Left ventricle myocardium inferior (tissue), 1 donor: ENCODE results near the gene TTC6. TPM values are rescaled to one million over a fixed set of nuclear protein-coding genes. Genes with fewer than 3 reads are reported as not detected.

ENCODE experiments used
- DNase-seq: peaks from one replicate; pipeline ENCODE4 v3.0.0-alpha.2; 2020
- H3K27ac ChIP-seq: fragments of 200-600 bp; replicated peaks from 2 replicates; pipeline ENCODE4 v1.8.0; 2021
- H3K27me3 ChIP-seq: fragments of 200-600 bp; 2 replicates; pipeline ENCODE4 v1.8.0; 2021; ENCODE audit warnings: low read depth
- H3K36me3 ChIP-seq: fragments of 200-600 bp; 2 replicates; pipeline ENCODE4 v1.8.0; 2021
- H3K4me1 ChIP-seq: fragments of 200-600 bp; 2 replicates; pipeline ENCODE4 v1.8.0; 2021
- H3K4me3 ChIP-seq: fragments of 200-600 bp; 2 replicates; pipeline ENCODE4 v1.8.0; 2021; ENCODE audit warnings: mild to moderate bottlenecking, moderate library complexity
- H3K9me3 ChIP-seq: fragments of 200-600 bp; replicated peaks from 2 replicates; pipeline ENCODE4 v1.8.0; 2021
- intact Hi-C: fragments of 100-400 bp; cut with micrococcal nuclease; formaldehyde crosslinking; loops from one replicate; pipeline ENCODE4 v1.11.0; 2022
- total RNA-seq: library from RNA; stranded (reverse); fragmentation: NEBNext Ultra II Directional; extraction: Animal tissue kit (Norgen Biotek cat#: 25700); gene quantifications from one replicate; pipeline ENCODE4 v1.2.1, GENCODE V29; 2021
- TF ChIP-seq, protein P1 (sequence below): fragments of 200-600 bp; IDR thresholded peaks from 2 replicates; pipeline ENCODE4 v1.8.0; 2021; ENCODE audit warnings: antibody characterized with exemption, mild to moderate bottlenecking, borderline replicate concordance
- donor health status: DM: no; HTN: yes; CAD: no; lungs with severe emphysema.

Gene TTC6
- total RNA-seq, 1 donor from 2014 or later: not detected

DNA sequence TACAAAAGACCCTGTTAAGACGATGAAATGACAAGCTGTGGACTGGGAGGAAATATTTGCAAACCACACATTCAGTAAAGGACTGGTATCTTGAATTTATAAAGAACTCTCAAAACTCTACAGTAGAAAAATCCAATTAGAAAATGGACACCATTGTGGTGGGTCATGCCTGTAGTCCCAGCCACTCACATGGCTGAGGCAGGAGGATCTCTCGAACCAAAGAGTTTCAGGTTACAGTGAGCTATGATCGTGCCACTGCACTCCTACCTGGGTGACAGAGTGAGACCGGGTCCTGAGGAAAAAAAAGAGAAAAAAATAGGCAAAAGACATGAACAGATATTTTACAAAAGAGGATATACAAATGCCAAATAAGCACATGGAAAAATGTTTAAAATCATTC lies 41.9 kb downstream of the TTC6 start:
- no peaks in the 10 kb centered on the region for H3K36me3 ChIP-seq
- intact Hi-C loops: no loop called here
- TF ChIP-seq, protein P1, sequence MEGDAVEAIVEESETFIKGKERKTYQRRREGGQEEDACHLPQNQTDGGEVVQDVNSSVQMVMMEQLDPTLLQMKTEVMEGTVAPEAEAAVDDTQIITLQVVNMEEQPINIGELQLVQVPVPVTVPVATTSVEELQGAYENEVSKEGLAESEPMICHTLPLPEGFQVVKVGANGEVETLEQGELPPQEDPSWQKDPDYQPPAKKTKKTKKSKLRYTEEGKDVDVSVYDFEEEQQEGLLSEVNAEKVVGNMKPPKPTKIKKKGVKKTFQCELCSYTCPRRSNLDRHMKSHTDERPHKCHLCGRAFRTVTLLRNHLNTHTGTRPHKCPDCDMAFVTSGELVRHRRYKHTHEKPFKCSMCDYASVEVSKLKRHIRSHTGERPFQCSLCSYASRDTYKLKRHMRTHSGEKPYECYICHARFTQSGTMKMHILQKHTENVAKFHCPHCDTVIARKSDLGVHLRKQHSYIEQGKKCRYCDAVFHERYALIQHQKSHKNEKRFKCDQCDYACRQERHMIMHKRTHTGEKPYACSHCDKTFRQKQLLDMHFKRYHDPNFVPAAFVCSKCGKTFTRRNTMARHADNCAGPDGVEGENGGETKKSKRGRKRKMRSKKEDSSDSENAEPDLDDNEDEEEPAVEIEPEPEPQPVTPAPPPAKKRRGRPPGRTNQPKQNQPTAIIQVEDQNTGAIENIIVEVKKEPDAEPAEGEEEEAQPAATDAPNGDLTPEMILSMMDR: no peak

GRCh38 chr14:37638599-37638998 lies 43.2 kb downstream of the TTC6 start:
- intact Hi-C loops: no loop called here
- Histone ChIP-seq H3K27ac (no peak overlapping the region), H3K4me1 (no peaks in the 10 kb centered on the region), H3K36me3 (no peaks in the 10 kb centered on the region), H3K4me3 (no peak overlapping the region), H3K27me3 (peaks cover 25% of the 10 kb centered on the region), H3K9me3 (no peaks in the 10 kb centered on the region)
- TF ChIP-seq, protein P1: no peak
- DNase-seq: no peak

More for the DNA sequence above, 41.9 kb downstream of the TTC6 start:
- Histone ChIP-seq H3K9me3 (peaks cover 1% of the 10 kb centered on the region), H3K4me1 (no peaks in the 10 kb centered on the region), H3K27ac (no peak overlapping the region), H3K27me3 (peaks cover 30% of the 10 kb centered on the region), H3K4me3 (no peak overlapping the region)
- DNase-seq: no peak

DNA sequence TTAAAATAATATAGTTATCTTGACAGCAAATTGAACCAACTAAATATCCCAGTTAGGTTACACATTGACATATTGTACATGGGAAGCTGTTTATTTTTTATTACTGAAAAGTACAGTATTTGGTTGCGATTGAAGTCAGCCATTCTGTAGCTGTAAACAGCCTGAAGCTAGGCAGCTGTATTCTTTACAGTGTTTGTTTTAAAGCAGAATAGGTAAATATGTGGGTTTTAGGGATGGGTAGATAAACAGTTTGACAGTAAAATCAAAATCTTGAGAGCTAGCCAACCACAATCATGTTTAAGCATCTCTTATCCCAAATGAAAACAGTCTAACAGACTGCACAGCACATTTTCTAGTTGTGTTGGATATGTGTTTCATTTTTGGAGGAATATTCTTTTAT lies 45.7 kb downstream of the TTC6 start:
- TF ChIP-seq, protein P1: no peak
- H3K27ac ChIP-seq: no peak overlapping the region
- intact Hi-C loops: no loop called here
- H3K4me3 ChIP-seq: no peak overlapping the region
- no peaks in the 10 kb centered on the region for H3K4me1 ChIP-seq
- H3K36me3 ChIP-seq: no peaks in the 10 kb centered on the region
- peaks cover 11% of the 10 kb centered on the region for H3K27me3 ChIP-seq
- no peak for DNase-seq
- no peaks in the 10 kb centered on the region for H3K9me3 ChIP-seq

GRCh38 chr14:37642125-37642524 lies 46.7 kb downstream of the TTC6 start:
- TF ChIP-seq, protein P1: no peak

GRCh38 chr14:37643701-37644100 lies 48.3 kb downstream of the TTC6 start:
- intact Hi-C loops: no loop called here
- TF ChIP-seq, protein P1: no peak
- DNase-seq: no peak
- Histone ChIP-seq H3K27ac (no peak overlapping the region), H3K9me3 (no peaks in the 10 kb centered on the region), H3K4me3 (no peak overlapping the region), H3K36me3 (no peaks in the 10 kb centered on the region), H3K4me1 (no peaks in the 10 kb centered on the region), H3K27me3 (peaks cover 11% of the 10 kb centered on the region)

More at GRCh38 chr14:37642125-37642524, 46.7 kb downstream of the TTC6 start:
- DNase-seq: no peak
- Histone ChIP-seq H3K27me3 (peaks cover 11% of the 10 kb centered on the region), H3K36me3 (no peaks in the 10 kb centered on the region), H3K4me1 (no peaks in the 10 kb centered on the region), H3K27ac (no peak overlapping the region), H3K9me3 (no peaks in the 10 kb centered on the region), H3K4me3 (no peak overlapping the region)
- intact Hi-C loops: no loop called here

Other genes with a start within 250 kb of the TTC6 start
- gene FOXA1, start 380 bp upstream of the TTC6 start, total RNA-seq: not detected